ENCODE measurements around the gene EPHA10.

Gene EPHA10

DNA sequence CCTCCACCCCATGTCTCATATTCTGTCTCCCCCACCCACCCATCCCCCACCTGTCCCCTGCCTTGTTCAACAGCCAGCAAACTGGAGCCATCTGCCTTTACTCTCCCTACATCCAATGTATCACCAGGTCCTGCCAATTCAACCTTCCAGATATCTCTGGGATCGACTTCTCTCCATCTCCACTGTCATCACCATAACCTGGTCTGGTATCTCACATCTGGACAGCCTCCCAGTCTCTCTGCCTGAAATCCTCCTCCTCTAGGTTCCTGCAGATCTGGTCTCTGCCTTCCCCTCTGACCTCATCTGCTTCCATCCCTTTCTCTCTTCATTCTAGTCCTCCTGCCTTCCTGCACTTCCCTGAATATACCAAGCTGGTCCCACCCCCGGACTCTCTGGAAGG is 94.8 kb downstream of the EPHA10 start:
- DNase-seq: no peak

DNA sequence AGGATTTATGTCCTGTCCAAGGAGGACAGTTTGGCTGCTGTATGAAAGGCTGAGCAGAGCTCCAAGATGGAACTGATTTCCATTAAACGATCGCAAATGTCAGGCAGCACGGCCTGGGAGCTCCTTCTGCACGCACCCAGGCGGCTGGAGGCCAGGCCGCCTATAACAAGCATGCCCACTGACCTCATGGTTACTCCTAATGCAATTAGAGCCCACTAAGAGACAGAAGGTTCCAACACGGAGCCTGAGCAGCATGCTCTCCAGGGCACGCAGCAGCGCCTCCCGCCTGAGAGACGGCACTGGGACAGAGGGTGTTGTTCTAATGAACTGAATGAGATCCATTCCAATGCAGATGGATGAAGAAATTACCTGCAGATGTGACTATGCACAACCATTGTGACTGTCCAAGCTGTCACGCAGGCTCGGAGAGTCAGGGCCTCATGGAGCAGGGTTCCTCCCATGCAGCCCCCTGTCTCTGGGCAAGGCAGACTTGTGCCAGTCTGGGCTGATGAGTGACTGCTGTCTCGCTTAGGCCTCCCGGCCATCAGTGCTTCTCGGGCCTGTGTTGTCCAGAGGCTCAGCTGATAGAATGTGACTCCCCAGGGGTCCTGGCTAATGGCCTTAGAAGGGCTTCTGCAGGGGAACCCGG is 97.8 kb downstream of the EPHA10 start:
- no peak for DNase-seq

- no peak for DNase-seq
Measured at GRCh38 chr1:37666241-37666867, 98.6 kb downstream of the EPHA10 start.

All from NCI-H1694 treated with DMSO at 0.1 percent for 48 hours (cell line).